Keratinocyte (primary cell): Measurements from ENCODE around the gene PITPNC1. TPM values are rescaled to one million over a fixed set of nuclear protein-coding genes. Genes with fewer than 3 reads are reported as not detected.

Experiments
- DNase-seq: peaks from one replicate; pipeline ENCODE4 v3.0.0-alpha.2; 2011; ENCODE audit warnings: low read depth, missing footprints, low spot score
- FAIRE-seq: peaks from 2 replicates; lab custom pipeline; 2011; peaks lifted over from hg19 to GRCh38; lab: Jason Lieb, UNC
- H2AFZ ChIP-seq: 2 replicates; pipeline ENCODE4 v1.6.0; 2012; ENCODE audit warnings: low read length, control low read depth, inconsistent platforms; ENCODE audit not compliant: control insufficient read depth
- H3K27ac ChIP-seq: 2 replicates; pipeline ENCODE4 v1.5.1; 2011; ENCODE audit warnings: low read length; ENCODE audit not compliant: control insufficient read depth, insufficient read depth
- H3K27me3 ChIP-seq: 3 replicates; pipeline ENCODE4 v1.6.0; 2011; ENCODE audit warnings: low read length; ENCODE audit not compliant: control insufficient read depth, insufficient read depth; ENCODE audit errors: extremely low read depth
- H3K36me3 ChIP-seq, 2 experiments: 2 replicates in 1 of 2; 3 replicates in 1 of 2; pipeline ENCODE4 v1.5.1; 2011; ENCODE audit warnings: low read length in 2 of 2, mild to moderate bottlenecking in 1 of 2; ENCODE audit not compliant: control insufficient read depth in 2 of 2, insufficient read depth in 2 of 2; ENCODE audit errors: extremely low read depth in 1 of 2
- H3K4me1 ChIP-seq: 3 replicates; pipeline ENCODE4 v1.5.1; 2011; ENCODE audit warnings: low read length; ENCODE audit not compliant: control insufficient read depth, insufficient read depth; ENCODE audit errors: extremely low read depth
- H3K4me2 ChIP-seq: 3 replicates; pipeline ENCODE4 v1.6.0; 2011; ENCODE audit warnings: low read depth, low read length; ENCODE audit not compliant: control insufficient read depth, insufficient read depth; ENCODE audit errors: extremely low read depth
- H3K4me3 ChIP-seq, 3 experiments: fragments of 200-600 bp in 1 of 3; sonication (generic) in 1 of 3; 2 replicates in 2 of 3; 3 replicates in 1 of 3; pipeline ENCODE4 v1.5.1; 2011 to 2016; ENCODE audit warnings: low read length in 3 of 3, mild to moderate bottlenecking in 3 of 3, control low read depth in 2 of 3, inconsistent platforms in 1 of 3, low read depth in 1 of 3, mixed read lengths in 1 of 3, mixed run types in 1 of 3, moderate library complexity in 1 of 3; ENCODE audit not compliant: control insufficient read depth in 2 of 3, insufficient read depth in 2 of 3; ENCODE audit errors: extremely low read depth in 1 of 3
- H3K79me2 ChIP-seq: 2 replicates; pipeline ENCODE4 v1.6.0; 2012; ENCODE audit warnings: low read length; ENCODE audit not compliant: control insufficient read depth, insufficient read depth
- H3K9ac ChIP-seq: 3 replicates; pipeline ENCODE4 v1.6.0; 2011; ENCODE audit warnings: low read length; ENCODE audit not compliant: control insufficient read depth, insufficient read depth; ENCODE audit errors: extremely low read depth
- H3K9me1 ChIP-seq: 3 replicates; pipeline ENCODE4 v1.6.0; 2011; ENCODE audit warnings: low read length; ENCODE audit not compliant: control insufficient read depth, insufficient read depth; ENCODE audit errors: extremely low read depth
- H3K9me3 ChIP-seq: 2 replicates; pipeline ENCODE4 v1.5.1; 2012; ENCODE audit warnings: low read depth, low read length; ENCODE audit not compliant: control insufficient read depth
- H4K20me1 ChIP-seq: 3 replicates; pipeline ENCODE4 v1.6.0; 2011; ENCODE audit warnings: low read length; ENCODE audit not compliant: control insufficient read depth, insufficient read depth; ENCODE audit errors: extremely low read depth
- CTCF ChIP-seq, 3 experiments: IDR thresholded peaks in 1 of 3; conservative IDR thresholded peaks in 1 of 3; optimal IDR thresholded peaks in 1 of 3; 2 replicates in 2 of 3; 3 replicates in 1 of 3; pipeline versions ENCODE3 to v1.5.1; 2011; ENCODE audit warnings: low read length in 3 of 3, mild to moderate bottlenecking in 3 of 3, moderate library complexity in 2 of 3, control low read depth in 1 of 3, inconsistent platforms in 1 of 3; ENCODE audit not compliant: insufficient read depth in 2 of 3; ENCODE audit errors: extremely low read depth in 1 of 3
- EZH2 ChIP-seq: IDR thresholded peaks from one replicate; pipeline ENCODE4 v1.6.1; 2012; ENCODE audit warnings: inconsistent platforms, mild to moderate bottlenecking, low read length, moderate library complexity
- dilution Hi-C: fragments of 300-500 bp; cut with MboI; formaldehyde crosslinking; loops from one replicate; pipeline ENCODE4 v1.7.0; 2020; ENCODE audit warnings: low sequenced_read_pairs; ENCODE audit not compliant: extremely low pct_ligation_motif_present
- polyA plus RNA-seq, 5 experiments: library from polyadenylated mRNA; depleted of rRNA in 3 of 5; stranded (reverse) in 3 of 5; stranded (forward) in 1 of 5; unstranded in 1 of 5; fragments of >200 nt; gene quantifications; 1 replicate in 1 of 5; 2 replicates in 3 of 5; 3 replicates in 1 of 5; pipeline versions ENCODE4 v1.2.1 to v1.2.3, GENCODE V29; 2011 to 2012; ENCODE audit warnings: missing spikeins in 2 of 5, low read depth in 1 of 5, low replicate concordance in 1 of 5

The PITPNC1 gene
- polyA plus RNA-seq, 1 donor (not counting 4 experiments of a cell fraction or from before 2014, with no cell fraction given) = 24.8 TPM

- H2AFZ ChIP-seq = no peak overlapping the region
- no peak for FAIRE-seq
- DNase-seq = no peak
- H3K4me2 ChIP-seq = no peak overlapping the region
- peaks cover 4% of the 10 kb centered on the region for H4K20me1 ChIP-seq
- TF ChIP-seq EZH2 (no peak), CTCF (optimal IDR thresholded peaks at IDR 0.05 in 1 of 3, IDR thresholded peaks at IDR 0.05 in 1 of 3, conservative IDR thresholded peaks at IDR 0.05 in 1 of 3; ENCODE audit: extremely low read depth in 1 of 3, insufficient read depth in 2 of 3, low read length in 3 of 3) (no peak)
- no peak overlapping the region for H3K27ac ChIP-seq
- no peak overlapping the region for H3K4me3 ChIP-seq
- H3K9me3 ChIP-seq = no peaks in the 10 kb centered on the region
- H3K9me1 ChIP-seq = no peaks in the 10 kb centered on the region
- no peaks in the 10 kb centered on the region for H3K27me3 ChIP-seq
- no peaks in the 10 kb centered on the region for H3K79me2 ChIP-seq
- no peak overlapping the region for H3K9ac ChIP-seq
- peaks cover 0 to 3% of the 10 kb centered on the region in 2 experiments for H3K36me3 ChIP-seq
- dilution Hi-C loops = no loop called here
- peaks cover 28% of the 10 kb centered on the region for H3K4me1 ChIP-seq
These were observed 262.9 kb downstream of the PITPNC1 start for GRCh38 chr17:67639979-67640378.

GRCh38 chr17:67642488-67642887 is 265.4 kb downstream of the PITPNC1 start:
- dilution Hi-C loops = no loop called here
- Histone ChIP-seq H3K27me3 (no peaks in the 10 kb centered on the region), H2AFZ (no peak overlapping the region), H3K9me3 (no peaks in the 10 kb centered on the region), H3K9ac (no peak overlapping the region), H3K4me1 (peaks cover 17% of the 10 kb centered on the region), H3K4me2 (no peak overlapping the region), H3K36me3 (peaks cover 0 to 3% of the 10 kb centered on the region in 2 experiments), H4K20me1 (peaks cover under 1% of the 10 kb centered on the region), H3K79me2 (no peaks in the 10 kb centered on the region), H3K27ac (no peak overlapping the region), H3K9me1 (no peaks in the 10 kb centered on the region), H3K4me3 (no peak overlapping the region)
- DNase-seq = no peak
- no peak for TF ChIP-seq CTCF (optimal IDR thresholded peaks at IDR 0.05 in 1 of 3, IDR thresholded peaks at IDR 0.05 in 1 of 3, conservative IDR thresholded peaks at IDR 0.05 in 1 of 3; ENCODE audit: extremely low read depth in 1 of 3, insufficient read depth in 2 of 3, low read length in 3 of 3)
- no peak for TF ChIP-seq EZH2
- FAIRE-seq = no peak
